Measurements from ENCODE around the gene DYNLL1. TPM values are rescaled to one million over a fixed set of nuclear protein-coding genes. Genes with fewer than 3 reads are reported as not detected.
"Not testable (repeated sequence)": the region's sequence is repeated elsewhere in the genome, so short reads cannot be mapped to it uniquely, and the experiment has no call there.

The DYNLL1 gene
- total and polyA plus RNA-seq, 4 donors = 236 to 686 (median 275) TPM

- DNase-seq = no peak
- Histone ChIP-seq H3K27ac (ENCODE audit: low read depth in 1 of 2, low read length in 2 of 2) (no peak overlapping the region), H3K36me3 (ENCODE audit: control insufficient read depth in 1 of 2, insufficient read depth in 2 of 2, low read length in 1 of 2) (no peaks in the 10 kb centered on the region), H3K9me3 (ENCODE audit: control insufficient read depth, low read length) (no peaks in the 10 kb centered on the region), H3K4me1 (ENCODE audit: control insufficient read depth in 1 of 2, insufficient read depth in 2 of 2, low read length in 2 of 2) (no peaks in the 10 kb centered on the region), H3K4me3 (ENCODE audit: low read length in 2 of 2) (no peak overlapping the region), H3K27me3 (ENCODE audit: control insufficient read depth in 1 of 2, insufficient read depth in 2 of 2, low read length in 1 of 2) (no peaks in the 10 kb centered on the region)
- WGBS, 2 donors = 92 to 94% methylated on average over 9 of the region's 9 CpGs
- intact Hi-C loops (cut with DNase I) = no loop called here
- ATAC-seq (ENCODE audit: low FRiP score) = no peak
Measured at GRCh38 chr12:120481022-120481767, 14.7 kb upstream of the DYNLL1 start.

DNA sequence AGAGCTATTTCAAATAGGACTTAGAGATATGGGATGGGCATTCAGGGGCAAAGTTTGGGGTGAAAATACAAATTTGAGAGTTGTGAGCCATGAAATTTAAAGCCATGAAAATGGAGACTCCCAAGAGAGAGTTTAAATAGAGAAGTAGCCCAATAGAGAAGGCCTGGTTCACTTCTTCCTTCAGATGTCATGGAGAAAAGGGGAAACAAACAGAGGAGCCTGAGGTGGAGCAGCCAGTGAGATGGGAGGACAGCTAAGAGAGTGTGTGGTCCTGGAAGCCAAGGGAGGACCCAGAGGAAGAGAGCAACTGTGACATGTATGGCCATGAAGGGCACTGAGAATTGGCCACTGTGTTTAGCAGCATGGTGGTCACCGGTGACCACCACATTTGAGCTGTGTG lies 12.3 kb upstream of the DYNLL1 start:
- 96 to 97% methylated on average over 1 of the region's 1 CpG for WGBS, 2 donors

DNA sequence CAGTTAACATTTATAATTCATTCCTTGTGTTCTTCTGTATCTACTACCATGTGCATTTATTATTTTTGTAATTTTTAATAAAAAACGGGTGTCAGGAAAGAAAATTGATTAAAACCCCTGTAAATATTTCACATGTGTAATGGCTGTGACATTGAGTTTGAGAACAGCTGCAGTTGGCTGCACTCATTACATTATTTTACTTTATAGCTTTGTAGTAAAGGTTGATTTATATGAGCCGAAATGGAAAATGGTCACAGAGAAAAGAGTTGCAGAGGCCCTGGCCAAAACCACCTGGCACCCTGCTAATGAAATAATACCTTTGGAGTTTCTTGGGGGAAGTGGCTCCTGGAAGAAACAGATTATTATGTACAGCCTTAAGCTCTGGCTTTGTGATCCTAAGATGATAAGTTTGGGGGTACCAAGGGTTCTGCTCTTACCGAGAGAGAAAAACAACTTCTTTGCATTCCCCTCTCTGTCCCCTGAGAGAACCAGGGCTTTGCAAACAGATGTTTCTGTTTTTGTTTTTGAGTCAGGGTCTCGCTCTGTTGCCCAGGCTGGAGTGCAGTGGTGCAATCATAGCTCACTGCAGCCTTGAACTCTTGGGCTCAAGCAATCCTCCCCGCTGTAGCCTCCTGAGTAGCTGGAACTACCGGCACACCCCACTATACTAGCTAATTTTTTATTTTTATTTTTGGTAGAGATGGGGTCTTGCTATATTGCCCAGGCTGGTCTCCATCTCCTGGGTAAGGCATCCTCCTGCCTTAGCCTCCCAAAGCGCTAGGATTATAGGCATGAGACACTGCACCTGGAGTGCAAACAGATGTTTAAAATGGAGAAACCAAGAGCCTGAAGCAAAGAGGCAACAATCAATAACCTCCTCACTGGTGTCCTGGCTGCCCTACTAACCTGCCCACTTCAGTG lies 9.7 kb upstream of the DYNLL1 start:
- ATAC-seq (ENCODE audit: low FRiP score) (no peak), DNase-seq (no peak)
- Histone ChIP-seq H3K4me3 (ENCODE audit: low read length in 2 of 2) (no peak overlapping the region), H3K9me3 (ENCODE audit: control insufficient read depth, low read length) (no peaks in the 10 kb centered on the region), H3K36me3 (ENCODE audit: control insufficient read depth in 1 of 2, insufficient read depth in 2 of 2, low read length in 1 of 2) (no peaks in the 10 kb centered on the region), H3K4me1 (ENCODE audit: control insufficient read depth in 1 of 2, insufficient read depth in 2 of 2, low read length in 2 of 2) (no peaks in the 10 kb centered on the region), H3K27me3 (ENCODE audit: control insufficient read depth in 1 of 2, insufficient read depth in 2 of 2, low read length in 1 of 2) (no peaks in the 10 kb centered on the region), H3K27ac (ENCODE audit: low read depth in 1 of 2, low read length in 2 of 2) (no peak overlapping the region)
- 89 to 90% methylated on average over 7 of the region's 7 CpGs for WGBS, 2 donors
- intact Hi-C loops (cut with DNase I) = no loop called here

More for the DNA sequence above, 12.3 kb upstream of the DYNLL1 start:
- Histone ChIP-seq H3K36me3 (ENCODE audit: control insufficient read depth in 1 of 2, insufficient read depth in 2 of 2, low read length in 1 of 2) (no peaks in the 10 kb centered on the region), H3K4me1 (ENCODE audit: control insufficient read depth in 1 of 2, insufficient read depth in 2 of 2, low read length in 2 of 2) (no peaks in the 10 kb centered on the region), H3K27me3 (ENCODE audit: control insufficient read depth in 1 of 2, insufficient read depth in 2 of 2, low read length in 1 of 2) (no peaks in the 10 kb centered on the region), H3K4me3 (ENCODE audit: low read length in 2 of 2) (no peak overlapping the region), H3K9me3 (ENCODE audit: control insufficient read depth, low read length) (no peaks in the 10 kb centered on the region), H3K27ac (ENCODE audit: low read depth in 1 of 2, low read length in 2 of 2) (no peak overlapping the region)
- DNase-seq = no peak
- no peak for ATAC-seq (ENCODE audit: low FRiP score)
- intact Hi-C loops (cut with DNase I) = no loop called here

DNA sequence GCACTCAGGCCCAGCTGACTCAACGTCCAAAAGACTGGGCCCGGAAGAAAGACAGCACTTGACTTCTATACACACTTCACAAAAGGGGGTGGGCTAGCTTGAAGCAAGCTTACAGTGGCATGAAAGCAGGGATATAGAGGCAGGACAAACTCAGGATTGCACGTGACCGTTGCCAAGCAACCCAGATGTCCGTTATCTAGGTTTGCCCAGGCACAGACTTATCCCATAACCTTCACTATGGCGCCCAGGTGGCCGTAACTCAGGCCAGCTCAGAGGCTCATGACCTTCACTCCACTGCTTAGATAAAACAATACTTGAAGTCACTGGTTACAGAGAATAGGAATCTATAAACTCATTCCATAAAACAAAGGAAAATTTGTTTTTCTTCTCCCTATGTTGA lies 8.4 kb upstream of the DYNLL1 start:
- H3K9me3 ChIP-seq (ENCODE audit: control insufficient read depth, low read length); H3K27me3 ChIP-seq (ENCODE audit: control insufficient read depth in 1 of 2, insufficient read depth in 2 of 2, low read length in 1 of 2); H3K4me1 ChIP-seq (ENCODE audit: control insufficient read depth in 1 of 2, insufficient read depth in 2 of 2, low read length in 2 of 2); H3K27ac ChIP-seq (ENCODE audit: low read depth in 1 of 2, low read length in 2 of 2); H3K4me3 ChIP-seq (ENCODE audit: low read length in 2 of 2); H3K36me3 ChIP-seq (ENCODE audit: control insufficient read depth in 1 of 2, insufficient read depth in 2 of 2, low read length in 1 of 2); ATAC-seq (ENCODE audit: low FRiP score); DNase-seq; intact Hi-C loops (cut with DNase I): not testable (repeated sequence)
- 91 to 92% methylated on average over 7 of the region's 7 CpGs for WGBS, 2 donors

DNA sequence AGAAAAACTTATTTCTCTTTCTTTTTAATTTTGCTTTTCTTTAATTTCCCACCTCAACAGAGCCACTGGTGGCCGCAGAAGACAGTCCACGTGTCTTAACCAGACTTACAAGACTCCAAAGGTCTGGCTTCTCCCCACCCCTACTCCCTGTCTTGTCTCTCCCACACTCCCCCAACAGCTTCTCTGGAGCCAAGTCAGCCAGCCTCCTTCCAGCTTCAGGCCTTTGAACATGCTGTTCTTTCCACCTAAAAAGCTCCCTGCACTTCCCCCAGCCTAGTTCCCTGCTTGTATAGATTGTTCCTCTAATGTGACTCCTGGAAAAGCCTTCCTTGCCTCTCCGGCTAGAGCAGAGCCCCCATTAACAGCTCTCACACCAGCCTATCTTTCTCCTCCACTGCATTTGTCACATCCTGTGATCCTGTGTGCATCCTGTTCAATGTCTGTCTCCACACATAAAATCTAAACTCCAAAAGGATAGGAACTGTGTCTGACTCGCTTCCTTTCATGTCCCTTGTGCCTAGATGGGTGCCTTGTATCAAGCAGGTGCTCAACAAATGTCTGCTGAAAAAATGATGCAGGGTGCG lies 7.8 kb upstream of the DYNLL1 start:
- no peak overlapping the region for H3K27ac ChIP-seq (ENCODE audit: low read depth in 1 of 2, low read length in 2 of 2)

DNA sequence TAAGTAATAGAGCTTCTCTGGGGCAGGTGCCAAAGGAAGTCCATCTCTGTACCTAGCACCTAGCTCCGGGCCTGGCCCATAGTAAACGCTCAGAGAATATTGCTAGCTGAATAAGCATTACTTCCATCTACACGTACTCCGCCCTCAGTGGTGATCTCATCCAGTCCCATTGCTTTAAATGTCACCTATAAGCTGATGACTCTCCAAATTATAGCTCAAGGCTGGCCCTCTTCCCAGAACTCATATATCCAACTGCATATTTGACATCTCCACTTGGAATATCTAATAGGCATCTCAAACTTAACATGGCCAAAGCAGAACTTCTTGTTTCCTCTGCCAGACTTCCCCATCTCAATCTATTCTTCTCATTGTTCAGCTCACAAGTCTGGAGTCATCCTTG lies 6.9 kb upstream of the DYNLL1 start:
- Histone ChIP-seq H3K27ac (ENCODE audit: low read depth in 1 of 2, low read length in 2 of 2) (no peak overlapping the region), H3K36me3 (ENCODE audit: control insufficient read depth in 1 of 2, insufficient read depth in 2 of 2, low read length in 1 of 2) (no peaks in the 10 kb centered on the region), H3K4me3 (ENCODE audit: low read length in 2 of 2) (no peak overlapping the region), H3K27me3 (ENCODE audit: control insufficient read depth in 1 of 2, insufficient read depth in 2 of 2, low read length in 1 of 2) (no peaks in the 10 kb centered on the region), H3K9me3 (ENCODE audit: control insufficient read depth, low read length) (no peaks in the 10 kb centered on the region), H3K4me1 (ENCODE audit: control insufficient read depth in 1 of 2, insufficient read depth in 2 of 2, low read length in 2 of 2) (no peaks in the 10 kb centered on the region)
- intact Hi-C loops (cut with DNase I) = no loop called here
- DNase-seq (no peak), ATAC-seq (ENCODE audit: low FRiP score) (no peak)
- 91 to 95% methylated on average over 4 of the region's 4 CpGs for WGBS, 2 donors

More for the DNA sequence above, 7.8 kb upstream of the DYNLL1 start:
- Histone ChIP-seq H3K27me3 (ENCODE audit: control insufficient read depth in 1 of 2, insufficient read depth in 2 of 2, low read length in 1 of 2) (no peaks in the 10 kb centered on the region), H3K9me3 (ENCODE audit: control insufficient read depth, low read length) (no peaks in the 10 kb centered on the region), H3K4me1 (ENCODE audit: control insufficient read depth in 1 of 2, insufficient read depth in 2 of 2, low read length in 2 of 2) (no peaks in the 10 kb centered on the region), H3K4me3 (ENCODE audit: low read length in 2 of 2) (no peak overlapping the region), H3K36me3 (ENCODE audit: control insufficient read depth in 1 of 2, insufficient read depth in 2 of 2, low read length in 1 of 2) (no peaks in the 10 kb centered on the region)
- DNase-seq = no peak
- WGBS, 2 donors = 76 to 77% methylated on average over 5 of the region's 5 CpGs
- no peak for ATAC-seq (ENCODE audit: low FRiP score)
- intact Hi-C loops (cut with DNase I) = no loop called here

DNA sequence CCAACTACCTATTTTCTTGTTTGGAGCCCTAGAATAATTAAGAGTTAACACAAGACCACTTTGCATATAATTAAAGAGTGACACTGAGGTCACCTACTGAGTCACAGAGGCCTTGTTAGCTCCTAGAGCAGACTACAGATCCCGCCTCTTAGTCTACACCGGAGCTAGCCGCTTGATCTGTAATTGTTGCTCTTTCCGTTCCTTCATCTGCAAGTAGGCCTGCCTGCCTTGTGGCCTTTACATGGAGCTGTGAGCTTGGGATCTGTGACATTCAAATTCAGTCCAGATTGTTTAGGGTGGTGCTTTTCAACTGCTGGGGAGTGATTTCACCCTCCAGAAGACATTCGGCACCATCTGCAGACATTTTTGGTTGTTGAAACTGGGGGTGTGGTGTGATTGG lies 5.6 kb upstream of the DYNLL1 start:
- DNase-seq = no peak
- Histone ChIP-seq H3K36me3 (ENCODE audit: control insufficient read depth in 1 of 2, insufficient read depth in 2 of 2, low read length in 1 of 2) (no peaks in the 10 kb centered on the region), H3K27me3 (ENCODE audit: control insufficient read depth in 1 of 2, insufficient read depth in 2 of 2, low read length in 1 of 2) (no peaks in the 10 kb centered on the region), H3K9me3 (ENCODE audit: control insufficient read depth, low read length) (no peaks in the 10 kb centered on the region), H3K4me1 (ENCODE audit: control insufficient read depth in 1 of 2, insufficient read depth in 2 of 2, low read length in 2 of 2) (peaks cover 0 to 3% of the 10 kb centered on the region in 2 donors), H3K27ac (ENCODE audit: low read depth in 1 of 2, low read length in 2 of 2) (no peak overlapping the region), H3K4me3 (ENCODE audit: low read length in 2 of 2) (no peak overlapping the region)
- ATAC-seq (ENCODE audit: low FRiP score) = no peak
- WGBS, 2 donors = 90% methylated on average over 5 of the region's 5 CpGs
- intact Hi-C loops (cut with DNase I) = no loop called here

DNA sequence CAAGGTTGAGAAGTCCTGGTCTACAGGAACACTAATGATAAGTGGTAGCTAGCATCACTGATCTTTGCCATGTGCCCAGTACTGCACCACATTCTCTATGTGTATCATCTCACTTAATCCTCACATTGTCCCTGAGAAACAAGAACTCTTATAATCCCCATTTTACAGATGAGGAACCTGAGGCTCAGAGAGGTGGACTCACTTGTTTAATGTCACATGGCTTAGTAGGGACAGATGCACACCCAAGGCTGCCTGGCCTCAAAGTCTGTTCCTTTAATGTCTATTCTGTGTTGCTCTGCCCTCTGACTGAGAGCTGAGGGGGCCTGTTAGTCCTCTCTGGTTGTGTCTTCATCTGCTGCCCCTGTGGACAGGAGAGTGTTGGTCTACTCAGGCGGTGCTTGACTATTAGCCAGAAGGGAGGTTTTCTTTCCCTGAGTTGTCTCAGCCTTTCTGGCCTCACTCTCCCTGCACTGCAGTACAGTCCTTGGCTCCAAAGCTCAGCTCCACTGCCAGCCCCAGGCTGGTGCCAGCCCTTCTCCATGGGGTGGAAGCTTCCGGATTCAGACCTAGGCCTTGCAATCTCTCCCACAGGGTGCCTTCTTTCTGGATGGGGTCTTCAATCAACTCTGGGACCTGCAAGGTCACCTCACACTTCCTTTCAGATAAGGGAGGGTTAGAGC lies 4.9 kb upstream of the DYNLL1 start:
- Histone ChIP-seq H3K9me3 (ENCODE audit: control insufficient read depth, low read length) (no peaks in the 10 kb centered on the region), H3K27ac (ENCODE audit: low read depth in 1 of 2, low read length in 2 of 2) (peak overlapping the region in 1 of 2 donors; percentile 4), H3K36me3 (ENCODE audit: control insufficient read depth in 1 of 2, insufficient read depth in 2 of 2, low read length in 1 of 2) (no peaks in the 10 kb centered on the region), H3K4me1 (ENCODE audit: control insufficient read depth in 1 of 2, insufficient read depth in 2 of 2, low read length in 2 of 2) (peaks cover 0 to 3% of the 10 kb centered on the region in 2 donors), H3K27me3 (ENCODE audit: control insufficient read depth in 1 of 2, insufficient read depth in 2 of 2, low read length in 1 of 2) (no peaks in the 10 kb centered on the region), H3K4me3 (ENCODE audit: low read length in 2 of 2) (no peak overlapping the region)
- WGBS, 2 donors = 2 to 12% methylated on average over 2 of the region's 2 CpGs
- intact Hi-C loops (cut with DNase I) = no loop called here
- peak in 1 of 2 donors; percentile 52 for DNase-seq
- ATAC-seq (ENCODE audit: low FRiP score) = no peak

Data from aorta (tissue), 5 donors.